MM.1S (cell line): ENCODE measurements around the gene SETD1A.

Source experiments
- EZH2 ChIP-seq: fragments of 300-600 bp; sonication (generic); optimal IDR thresholded peaks from 2 replicates; pipeline ENCODE3; 2017; ENCODE audit warnings: low read depth, mild to moderate bottlenecking, antibody characterized with exemption, low read length, mixed read lengths
- TF ChIP-seq, protein P1 (sequence below): fragments of 300-600 bp; sonication (generic); IDR thresholded peaks from 2 replicates; pipeline ENCODE4 v1.5.1; 2016; ENCODE audit warnings: antibody characterized with exemption, low read length, mixed read lengths

DNA sequence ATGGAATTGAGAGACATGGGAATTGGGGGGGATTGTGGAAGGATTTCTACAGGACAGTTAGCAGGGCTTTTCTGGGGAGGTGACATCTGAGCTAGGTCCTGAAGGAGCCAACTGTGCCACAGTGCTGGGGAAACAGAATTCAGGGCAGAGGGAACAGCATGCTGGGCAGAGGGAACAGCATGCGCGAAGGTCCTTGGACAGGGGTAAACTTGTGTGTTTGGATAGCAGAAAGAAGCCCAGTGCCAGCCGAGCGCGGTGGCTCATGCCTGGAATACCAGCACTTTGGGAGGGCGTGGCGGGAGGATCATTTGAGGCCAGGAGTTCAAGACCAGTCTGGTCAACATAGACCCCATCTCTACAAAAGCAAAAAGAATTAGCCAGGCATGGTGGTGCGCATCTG is 49.0 kb downstream of the SETD1A start:
- TF ChIP-seq, protein P1, sequence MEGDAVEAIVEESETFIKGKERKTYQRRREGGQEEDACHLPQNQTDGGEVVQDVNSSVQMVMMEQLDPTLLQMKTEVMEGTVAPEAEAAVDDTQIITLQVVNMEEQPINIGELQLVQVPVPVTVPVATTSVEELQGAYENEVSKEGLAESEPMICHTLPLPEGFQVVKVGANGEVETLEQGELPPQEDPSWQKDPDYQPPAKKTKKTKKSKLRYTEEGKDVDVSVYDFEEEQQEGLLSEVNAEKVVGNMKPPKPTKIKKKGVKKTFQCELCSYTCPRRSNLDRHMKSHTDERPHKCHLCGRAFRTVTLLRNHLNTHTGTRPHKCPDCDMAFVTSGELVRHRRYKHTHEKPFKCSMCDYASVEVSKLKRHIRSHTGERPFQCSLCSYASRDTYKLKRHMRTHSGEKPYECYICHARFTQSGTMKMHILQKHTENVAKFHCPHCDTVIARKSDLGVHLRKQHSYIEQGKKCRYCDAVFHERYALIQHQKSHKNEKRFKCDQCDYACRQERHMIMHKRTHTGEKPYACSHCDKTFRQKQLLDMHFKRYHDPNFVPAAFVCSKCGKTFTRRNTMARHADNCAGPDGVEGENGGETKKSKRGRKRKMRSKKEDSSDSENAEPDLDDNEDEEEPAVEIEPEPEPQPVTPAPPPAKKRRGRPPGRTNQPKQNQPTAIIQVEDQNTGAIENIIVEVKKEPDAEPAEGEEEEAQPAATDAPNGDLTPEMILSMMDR = no peak
- no peak for TF ChIP-seq EZH2
